Stimulated activated CD8-positive, alpha-beta memory T cell treated with anti-CD3 and anti-CD28 coated beads, Interleukin-2, amount 100 ng/mL, for 1 hour (primary cell): ENCODE measurements around the gene DNAJB11.
"Not testable (repeated sequence)": the region's sequence is repeated elsewhere in the genome, so short reads cannot be mapped to it uniquely, and the experiment has no call there.

ENCODE experiments used
- DNase-seq, 2 donors: peaks; one replicate each; pipeline ENCODE4 v3.0.0-alpha.2; 2020; ENCODE audit warnings: low read depth in 2 of 2

Gene DNAJB11

DNA sequence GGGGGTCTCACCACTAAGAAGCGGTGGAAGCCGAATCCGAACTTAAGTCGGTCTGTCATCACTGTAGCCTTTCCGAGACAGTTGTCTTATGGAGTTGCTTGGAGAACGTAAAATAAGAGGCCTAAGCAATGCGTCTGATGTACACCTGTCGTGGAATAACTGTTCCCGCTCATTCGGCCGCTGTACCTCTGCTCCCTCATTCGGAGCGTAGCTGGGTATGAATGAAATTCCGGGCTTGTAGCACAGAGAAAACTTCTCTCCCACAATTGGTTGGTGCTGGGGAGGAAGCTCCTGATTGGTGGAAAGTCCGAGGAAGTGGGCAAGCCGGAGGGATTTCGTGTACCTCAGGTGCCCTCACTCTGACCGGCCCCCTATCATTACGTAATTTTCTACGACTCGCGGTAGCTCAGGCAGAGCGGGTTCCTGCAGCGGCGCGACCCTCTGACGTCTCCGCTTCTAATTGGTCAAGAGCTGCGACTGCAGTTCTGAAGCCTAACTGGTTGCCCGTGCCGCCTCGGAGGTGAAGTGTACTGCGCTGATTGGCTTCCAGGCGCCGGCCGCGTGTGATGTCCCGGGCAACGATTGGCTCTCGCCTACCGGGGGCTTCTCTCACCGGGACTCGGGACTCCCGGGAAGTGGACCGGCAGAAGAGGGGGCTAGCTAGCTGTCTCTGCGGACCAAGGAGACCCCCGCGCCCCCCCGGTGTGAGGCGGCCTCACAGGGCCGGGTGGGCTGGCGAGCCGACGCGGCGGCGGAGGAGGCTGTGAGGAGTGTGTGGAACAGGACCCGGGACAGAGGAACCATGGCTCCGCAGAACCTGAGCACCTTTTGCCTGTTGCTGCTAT lies at the start of gene DNAJB11:
Gene DNAJB11, plus strand, starts transcription at position 625 of the 845 bp plus-strand sequence. Its CDS starts 178 bp downstream, at position 803.
- peak; percentile 97 for DNase-seq

DNA sequence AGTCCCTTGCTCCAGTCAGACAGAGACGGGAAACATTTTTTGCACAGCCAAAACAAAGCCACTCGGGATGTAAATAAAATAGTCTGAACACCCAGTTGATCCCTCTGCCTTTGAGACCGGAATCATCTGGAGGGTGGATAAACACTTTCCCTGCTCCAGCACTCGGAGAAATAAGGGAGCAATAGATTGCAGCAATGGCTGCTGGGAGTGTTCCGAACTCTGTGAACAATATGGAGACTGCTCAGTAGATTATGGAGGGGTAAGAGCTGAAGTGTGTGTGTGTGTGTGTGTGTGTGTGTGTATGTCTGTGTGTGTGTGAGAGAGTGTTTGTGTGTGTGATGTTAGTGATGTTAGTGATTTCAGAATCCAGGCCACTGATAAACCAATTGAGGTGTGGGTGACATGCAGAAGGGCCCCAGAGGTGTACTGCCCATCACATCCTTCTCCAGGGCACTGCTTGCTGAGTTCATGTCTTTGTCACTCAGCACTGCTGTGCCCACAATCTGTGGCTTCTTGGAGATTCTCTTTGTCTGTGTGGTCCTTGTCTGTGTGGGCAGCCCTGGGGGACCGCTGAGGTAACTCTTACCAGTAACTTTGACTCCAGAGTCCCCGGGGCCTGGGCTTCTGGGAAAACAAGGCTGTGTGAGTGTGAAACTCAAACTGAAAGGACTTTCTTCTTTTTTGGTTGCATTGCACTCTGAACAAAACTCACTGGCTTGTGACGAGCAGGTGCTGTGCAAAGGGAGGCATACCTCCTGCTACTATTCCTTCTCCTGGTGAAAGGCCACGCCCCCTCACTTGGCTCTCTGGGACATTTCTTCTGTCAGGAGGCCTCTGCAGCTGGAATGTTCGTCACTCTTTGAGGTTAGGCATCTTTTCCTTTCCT lies 49.3 kb upstream of the DNAJB11 start:
- no peak for DNase-seq

- DNase-seq = no peak
These were observed 47.5 kb upstream of the DNAJB11 start for GRCh38 chr3:186523022-186523421.

GRCh38 chr3:186523434-186523833 lies 47.1 kb upstream of the DNAJB11 start:
- no peak for DNase-seq

GRCh38 chr3:186524616-186525015 lies 45.9 kb upstream of the DNAJB11 start:
- no peak for DNase-seq

DNA sequence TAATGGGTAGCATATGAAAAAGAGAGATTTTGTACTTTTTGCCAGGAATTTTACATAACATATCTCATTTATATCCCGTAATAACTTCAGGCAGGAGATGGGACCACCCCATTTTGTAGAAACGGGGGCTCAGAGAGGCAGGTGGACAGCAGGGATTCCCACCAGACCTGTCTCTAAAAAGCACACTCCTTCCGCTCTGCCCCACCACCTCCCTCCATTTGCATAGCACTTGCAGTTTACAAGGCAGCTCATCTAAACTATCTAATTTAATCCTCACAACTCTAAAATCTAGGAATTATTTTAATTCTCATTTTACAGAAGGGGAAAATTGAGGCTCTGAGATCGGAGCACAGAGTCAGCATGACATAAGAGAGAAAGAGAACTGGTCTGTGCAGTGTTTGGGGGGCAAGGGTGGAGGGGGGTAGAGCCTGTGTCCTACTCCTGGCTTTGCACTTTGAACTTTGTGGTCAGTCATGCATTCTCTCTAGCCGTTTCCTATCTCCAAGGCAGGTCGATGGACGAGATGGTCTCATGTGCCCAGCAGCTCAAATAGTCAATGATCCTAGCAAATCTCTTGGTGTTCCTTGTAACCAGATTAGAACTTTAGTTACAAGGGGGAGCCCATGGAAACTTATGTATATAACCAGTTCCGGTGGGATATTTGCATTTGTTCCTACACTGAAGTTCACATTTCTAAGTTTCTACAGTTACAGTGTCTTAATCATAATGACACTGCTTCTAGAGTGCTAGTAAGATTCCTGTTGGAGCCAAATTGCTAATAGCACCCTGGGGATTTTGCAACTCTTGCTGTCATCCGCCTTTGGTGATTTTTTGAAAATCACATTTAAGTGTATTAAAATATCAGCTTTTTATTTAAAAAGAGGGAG lies 44.9 kb upstream of the DNAJB11 start:
- DNase-seq = no peak

- no peak for DNase-seq
These were observed 44.3 kb upstream of the DNAJB11 start for GRCh38 chr3:186526256-186526606.

GRCh38 chr3:186529201-186529999 lies 41.1 kb upstream of the DNAJB11 start:
- DNase-seq = no peak

GRCh38 chr3:186530415-186530814 lies 40.1 kb upstream of the DNAJB11 start:
- DNase-seq = no peak

DNA sequence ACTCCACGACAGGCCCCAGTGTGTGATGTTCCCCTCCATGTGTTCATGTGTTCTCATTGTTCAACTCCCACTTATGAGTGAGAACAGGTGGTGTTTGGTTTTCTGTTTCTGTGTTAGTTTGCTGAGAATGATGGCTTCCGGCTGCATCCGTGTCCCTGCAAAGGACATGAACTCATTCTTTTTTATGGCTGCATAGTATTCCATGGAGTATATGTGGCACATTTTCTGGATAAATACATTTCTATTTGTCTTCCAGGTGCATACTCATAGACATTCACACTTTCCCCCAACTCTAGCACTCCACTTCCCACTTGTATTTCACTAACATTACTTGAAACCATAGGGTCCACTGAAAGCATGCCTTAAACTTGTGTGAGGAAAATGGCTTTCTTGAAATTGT lies 38.8 kb upstream of the DNAJB11 start:
- not testable (repeated sequence) for DNase-seq

GRCh38 chr3:186532598-186533072 lies 37.9 kb upstream of the DNAJB11 start:
- no peak for DNase-seq

DNA sequence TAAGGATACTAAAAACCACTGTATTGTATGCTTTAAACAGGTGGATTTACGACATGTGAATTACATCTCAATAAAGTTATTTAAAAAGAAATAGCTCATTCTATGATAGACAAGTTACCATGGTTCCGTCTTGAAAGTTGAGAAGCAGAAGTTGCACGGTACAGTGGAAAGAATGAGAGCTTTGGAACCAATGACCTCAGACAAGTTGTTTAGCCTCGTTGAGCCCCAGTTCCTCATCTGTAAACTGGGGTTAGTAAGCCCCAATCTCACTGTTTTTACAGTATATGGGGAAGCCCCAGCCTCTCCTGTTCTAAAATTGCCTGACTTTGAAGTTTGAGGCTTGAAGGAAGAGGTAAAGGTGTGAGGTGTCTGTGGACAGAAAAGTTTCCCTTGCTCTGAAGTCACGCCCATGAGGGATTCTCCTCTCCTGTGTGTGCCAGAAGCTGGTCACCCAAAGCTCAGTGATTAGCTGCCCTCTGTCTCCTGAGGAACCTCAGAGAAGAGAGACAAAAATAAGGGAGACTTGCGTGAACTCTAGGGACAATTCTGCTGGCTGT lies 36.3 kb upstream of the DNAJB11 start:
- DNase-seq = no peak

DNA sequence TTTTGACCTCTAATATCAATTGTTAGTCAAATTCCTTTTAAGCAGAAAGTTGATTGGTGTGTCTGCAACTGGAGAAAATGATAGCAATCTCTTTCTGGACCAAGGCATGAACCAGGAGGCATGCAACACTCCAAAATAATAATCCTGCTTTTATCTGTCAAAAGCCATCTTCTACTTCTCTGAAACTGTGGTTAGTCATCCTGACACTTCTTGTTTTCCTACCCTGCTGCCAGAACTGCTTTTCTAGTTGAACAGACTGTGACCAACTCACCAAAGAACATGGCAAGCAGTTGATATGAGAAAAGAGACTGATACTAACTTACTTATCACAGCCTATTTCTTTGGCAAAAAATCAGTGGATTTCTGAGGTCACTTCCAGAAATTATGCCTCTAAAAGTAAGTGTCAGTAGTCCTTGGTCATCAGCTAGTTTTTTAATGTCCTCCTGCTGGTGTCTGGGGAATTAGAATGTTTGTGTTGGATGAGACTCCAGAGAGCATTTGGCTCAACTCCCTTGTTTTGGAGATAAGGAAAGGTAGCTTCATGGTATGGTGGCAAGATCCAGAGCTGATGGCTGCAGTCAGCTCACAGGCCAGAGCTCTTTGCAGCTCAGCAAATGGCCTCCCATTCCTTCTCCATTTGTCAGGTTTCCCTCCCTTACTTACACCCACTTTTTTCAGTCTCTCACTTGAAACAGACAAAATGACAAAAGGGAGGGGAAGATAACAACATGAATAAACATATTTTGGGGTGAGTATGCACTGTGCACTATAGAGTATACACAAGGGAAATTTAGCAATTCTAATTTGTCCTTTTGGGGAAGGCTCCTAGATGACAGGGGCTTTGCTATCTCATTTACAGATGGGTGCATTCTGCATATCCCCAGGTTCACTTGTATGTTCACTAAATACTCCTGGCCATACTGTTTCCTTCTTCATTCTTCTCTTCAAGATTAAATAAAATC lies 33.4 kb upstream of the DNAJB11 start:
- no peak for DNase-seq

GRCh38 chr3:186538779-186539178 lies 31.7 kb upstream of the DNAJB11 start:
- no peak for DNase-seq

GRCh38 chr3:186540221-186540834 lies 30.2 kb upstream of the DNAJB11 start:
- DNase-seq = peak; percentile 63 to 66

DNA sequence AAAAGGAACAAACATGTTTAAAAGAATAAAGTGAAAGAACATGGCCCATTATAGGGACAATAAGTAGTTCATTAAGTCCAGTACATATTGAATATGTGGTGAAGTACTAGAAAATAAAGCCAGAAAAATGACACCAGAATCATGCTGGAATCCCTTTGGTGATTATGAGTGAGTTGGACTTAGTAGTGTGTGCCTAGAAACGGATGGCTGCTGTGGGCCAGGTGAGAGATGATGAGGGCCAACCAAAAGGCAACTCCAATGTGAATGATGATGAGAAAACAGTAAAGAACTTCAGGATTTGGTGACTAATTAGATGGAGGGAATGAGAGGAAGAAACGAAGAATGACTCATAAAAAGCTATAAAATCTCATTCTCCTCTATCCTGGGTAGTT lies 29.7 kb upstream of the DNAJB11 start:
- no peak for DNase-seq

DNA sequence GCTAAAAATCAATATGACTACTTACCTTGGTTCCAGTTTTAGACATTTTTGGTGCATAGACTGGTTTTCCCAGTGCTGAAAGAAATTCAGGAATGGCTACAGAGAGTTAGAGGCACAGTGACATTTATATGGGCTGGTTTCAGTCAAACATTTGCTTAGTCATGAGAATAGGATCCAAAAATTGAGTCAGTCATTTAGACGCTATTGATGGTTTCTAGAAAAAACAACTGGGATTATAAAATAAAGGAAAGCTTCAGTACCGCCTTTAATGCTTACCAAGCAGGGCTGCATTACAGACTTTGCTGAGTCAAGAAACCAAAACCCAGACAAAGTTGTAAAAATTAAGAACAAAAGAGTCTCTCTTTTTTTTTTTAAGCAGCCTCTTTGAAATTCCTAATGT lies 26.2 kb upstream of the DNAJB11 start, which contains the start of gene CRYGS:
Gene CRYGS, minus strand, starts transcription at position 100 of the 400 bp plus-strand sequence. Its CDS starts 54 bp downstream, at position 46.
- no peak for DNase-seq

- no peak for DNase-seq
These were observed 21.0 kb upstream of the DNAJB11 start for GRCh38 chr3:186549497-186549896.

DNA sequence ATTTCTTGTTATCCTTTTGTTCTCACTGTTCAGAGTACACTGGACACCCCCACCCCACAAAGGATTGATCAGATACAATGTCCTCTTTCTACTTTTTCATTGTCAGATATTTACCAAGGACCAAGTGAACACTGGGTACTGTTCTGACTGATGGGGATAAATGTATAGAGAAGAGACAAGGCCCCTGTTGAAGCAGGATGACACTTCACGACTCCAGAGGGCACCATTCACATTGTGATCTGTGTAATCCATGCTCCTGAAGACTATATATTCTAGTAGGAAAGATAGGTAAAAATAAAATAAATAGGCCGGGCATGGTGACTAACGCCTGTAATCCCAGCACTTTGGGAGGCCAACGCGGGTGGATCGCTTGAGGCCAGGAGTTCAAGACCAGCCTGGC lies 19.1 kb upstream of the DNAJB11 start:
- DNase-seq = no peak
